Duodenal mucosa (tissue), 2 donors: ENCODE data around the gene DGKK.
"Not testable (repeated sequence)": the region's sequence is repeated elsewhere in the genome, so short reads cannot be mapped to it uniquely, and the experiment has no call there.

ENCODE experiments used
- H3K27ac ChIP-seq: one replicate; pipeline ENCODE4 v1.7.0; 2013; ENCODE audit warnings: low read depth, low read length
- H3K27me3 ChIP-seq, 2 donors: one replicate each; pipeline ENCODE4 v1.7.0; 2013; ENCODE audit warnings: low read length in 2 of 2, control low read depth in 1 of 2; ENCODE audit not compliant: insufficient read depth in 2 of 2, control insufficient read depth in 1 of 2
- H3K36me3 ChIP-seq, 2 donors: one replicate each; pipeline ENCODE4 v1.7.0; 2013; ENCODE audit warnings: low read length in 2 of 2, control low read depth in 1 of 2; ENCODE audit not compliant: insufficient read depth in 2 of 2, control insufficient read depth in 1 of 2
- H3K4me1 ChIP-seq, 2 donors: one replicate each; pipeline ENCODE4 v1.7.0; 2013; ENCODE audit warnings: low read length in 2 of 2, control low read depth in 1 of 2; ENCODE audit not compliant: insufficient read depth in 2 of 2, control insufficient read depth in 1 of 2
- H3K4me3 ChIP-seq, 2 donors: one replicate each; pipeline ENCODE4 v1.7.0; 2013; ENCODE audit warnings: low read length in 2 of 2, low read depth in 1 of 2
- H3K9ac ChIP-seq, 2 donors: one replicate each; pipeline ENCODE4 v1.7.0; 2013; ENCODE audit warnings: low read length in 2 of 2, low read depth in 1 of 2
- H3K9me3 ChIP-seq, 2 donors: one replicate each; pipeline ENCODE4 v1.7.0; 2013; ENCODE audit warnings: low read length in 2 of 2, control low read depth in 1 of 2; ENCODE audit not compliant: control insufficient read depth in 1 of 2

Gene DGKK

GRCh38 chrX:50375481-50376267, 95.0 kb downstream of the DGKK start:
- H3K9me3 ChIP-seq = no peaks in the 10 kb centered on the region
- no peak overlapping the region for H3K27ac ChIP-seq
- no peaks in the 10 kb centered on the region for H3K27me3 ChIP-seq
- no peaks in the 10 kb centered on the region for H3K36me3 ChIP-seq
- no peak overlapping the region for H3K9ac ChIP-seq
- no peak overlapping the region for H3K4me3 ChIP-seq
- no peaks in the 10 kb centered on the region for H3K4me1 ChIP-seq

GRCh38 chrX:50372966-50373365, 97.7 kb downstream of the DGKK start:
- H3K4me1 ChIP-seq = no peaks in the 10 kb centered on the region
- H3K4me3 ChIP-seq = no peak overlapping the region
- H3K27me3 ChIP-seq = no peaks in the 10 kb centered on the region
- no peaks in the 10 kb centered on the region for H3K9me3 ChIP-seq
- H3K9ac ChIP-seq = no peak overlapping the region
- H3K27ac ChIP-seq = no peak overlapping the region
- H3K36me3 ChIP-seq = no peaks in the 10 kb centered on the region

GRCh38 chrX:50343917-50344316, 126.7 kb downstream of the DGKK start:
- Histone ChIP-seq H3K4me3 (no peak overlapping the region), H3K4me1 (no peaks in the 10 kb centered on the region), H3K27me3 (no peaks in the 10 kb centered on the region), H3K9me3 (no peaks in the 10 kb centered on the region), H3K36me3 (no peaks in the 10 kb centered on the region), H3K9ac (no peak overlapping the region), H3K27ac (no peak overlapping the region)

GRCh38 chrX:50333308-50333707, 137.3 kb downstream of the DGKK start:
- H3K9me3 ChIP-seq = no peaks in the 10 kb centered on the region
- H3K9ac ChIP-seq = no peak overlapping the region
- H3K4me3 ChIP-seq = no peak overlapping the region
- H3K27ac ChIP-seq = no peak overlapping the region
- H3K4me1 ChIP-seq = no peaks in the 10 kb centered on the region
- no peaks in the 10 kb centered on the region for H3K27me3 ChIP-seq
- H3K36me3 ChIP-seq = no peaks in the 10 kb centered on the region

- H3K9ac ChIP-seq, H3K4me1 ChIP-seq, H3K27me3 ChIP-seq, H3K9me3 ChIP-seq, H3K36me3 ChIP-seq, H3K27ac ChIP-seq, H3K4me3 ChIP-seq: not testable (repeated sequence)
Observed at GRCh38 chrX:50332668-50333067, 138.0 kb downstream of the DGKK start.

- Histone ChIP-seq H3K27ac (no peak overlapping the region), H3K4me3 (no peak overlapping the region), H3K4me1 (no peaks in the 10 kb centered on the region), H3K27me3 (no peaks in the 10 kb centered on the region), H3K36me3 (no peaks in the 10 kb centered on the region), H3K9me3 (no peaks in the 10 kb centered on the region), H3K9ac (no peak overlapping the region)
Observed at GRCh38 chrX:50327235-50327634, 143.4 kb downstream of the DGKK start.
